Thoracic aorta (tissue), 2 donors: Measurements from ENCODE around the gene ZFYVE19. TPM values are rescaled to one million over a fixed set of nuclear protein-coding genes. Genes with fewer than 3 reads are reported as not detected.

Experiments used
- ATAC-seq: fragments of 150-250 bp; one replicate; pipeline ENCODE4 v1.8.0; 2017; ENCODE audit warnings: low read depth; ENCODE audit not compliant: insufficient number of reproducible peaks, low FRiP score
- DNase-seq: peaks from one replicate; pipeline ENCODE4 v3.0.0-alpha.2; 2020; ENCODE audit warnings: low spot score
- H3K27ac ChIP-seq, 2 donors: fragments of 200-600 bp; sonication (generic); 1 replicate in 1 of 2; 2 replicates in 1 of 2; pipeline ENCODE4 v1.5.1; 2016; ENCODE audit warnings: mild to moderate bottlenecking in 2 of 2, moderate library complexity in 2 of 2
- H3K27me3 ChIP-seq: fragments of 200-600 bp; sonication (generic); replicated peaks from 2 replicates; pipeline ENCODE4 v1.6.0; 2016; ENCODE audit warnings: mild to moderate bottlenecking; ENCODE audit not compliant: insufficient read depth
- H3K36me3 ChIP-seq: fragments of 200-600 bp; sonication (generic); one replicate; pipeline ENCODE4 v1.5.1; 2016
- H3K4me1 ChIP-seq, 2 donors: fragments of 200-600 bp; sonication (generic); 1 replicate in 1 of 2; 2 replicates in 1 of 2; pipeline versions ENCODE4 v1.5.1 to v1.6.0; 2016; ENCODE audit warnings: low read depth in 2 of 2, mild to moderate bottlenecking in 1 of 2; ENCODE audit not compliant: control insufficient read depth in 1 of 2
- H3K4me3 ChIP-seq: fragments of 200-600 bp; sonication (generic); 2 replicates; pipeline ENCODE4 v1.5.1; 2016; ENCODE audit warnings: mild to moderate bottlenecking
- H3K9me3 ChIP-seq: fragments of 200-600 bp; sonication (generic); 2 replicates; pipeline ENCODE4 v1.5.1; 2016
- total RNA-seq, 2 donors: library from RNA; depleted of rRNA; stranded (reverse); fragments of >200 nt; gene quantifications; one replicate each; pipeline versions ENCODE4 v1.1.0 to v1.2.3, GENCODE V29; 2016
- TF ChIP-seq, protein P1 (sequence below): fragments of 200-600 bp; sonication (generic); IDR thresholded peaks from one replicate; pipeline ENCODE4 v1.5.1; 2019; ENCODE audit warnings: antibody characterized with exemption

The ZFYVE19 gene
- total RNA-seq, 2 donors from 2014 or later = 10.9 to 17.3 TPM

DNA sequence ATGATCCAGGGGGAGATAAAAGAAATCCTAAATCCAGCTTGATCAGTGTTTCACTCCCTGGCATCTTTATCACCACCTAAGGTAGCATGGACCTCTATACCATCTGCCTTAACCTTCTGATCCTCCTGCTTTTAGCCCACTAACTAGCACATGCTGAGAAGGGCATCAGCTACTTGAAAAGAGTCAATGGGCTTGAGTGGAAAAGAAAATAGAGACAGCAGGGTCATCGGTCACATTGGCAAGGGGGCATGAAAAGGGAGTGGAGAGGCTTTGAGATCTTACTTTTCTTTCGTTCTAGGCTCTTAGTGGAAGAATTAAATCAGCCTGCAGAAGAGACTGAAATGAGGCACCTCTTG lies 239 bp upstream of the ZFYVE19 start:
- Histone ChIP-seq H3K27me3 (no peaks in the 10 kb centered on the region), H3K4me3 (peak overlapping the region; percentile 97), H3K9me3 (no peaks in the 10 kb centered on the region), H3K27ac (peak overlapping the region; percentile 95 to 97), H3K36me3 (peaks cover 7% of the 10 kb centered on the region), H3K4me1 (peaks cover 6 to 10% of the 10 kb centered on the region in 2 donors)
- TF ChIP-seq, protein P1, sequence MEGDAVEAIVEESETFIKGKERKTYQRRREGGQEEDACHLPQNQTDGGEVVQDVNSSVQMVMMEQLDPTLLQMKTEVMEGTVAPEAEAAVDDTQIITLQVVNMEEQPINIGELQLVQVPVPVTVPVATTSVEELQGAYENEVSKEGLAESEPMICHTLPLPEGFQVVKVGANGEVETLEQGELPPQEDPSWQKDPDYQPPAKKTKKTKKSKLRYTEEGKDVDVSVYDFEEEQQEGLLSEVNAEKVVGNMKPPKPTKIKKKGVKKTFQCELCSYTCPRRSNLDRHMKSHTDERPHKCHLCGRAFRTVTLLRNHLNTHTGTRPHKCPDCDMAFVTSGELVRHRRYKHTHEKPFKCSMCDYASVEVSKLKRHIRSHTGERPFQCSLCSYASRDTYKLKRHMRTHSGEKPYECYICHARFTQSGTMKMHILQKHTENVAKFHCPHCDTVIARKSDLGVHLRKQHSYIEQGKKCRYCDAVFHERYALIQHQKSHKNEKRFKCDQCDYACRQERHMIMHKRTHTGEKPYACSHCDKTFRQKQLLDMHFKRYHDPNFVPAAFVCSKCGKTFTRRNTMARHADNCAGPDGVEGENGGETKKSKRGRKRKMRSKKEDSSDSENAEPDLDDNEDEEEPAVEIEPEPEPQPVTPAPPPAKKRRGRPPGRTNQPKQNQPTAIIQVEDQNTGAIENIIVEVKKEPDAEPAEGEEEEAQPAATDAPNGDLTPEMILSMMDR = no peak
- ATAC-seq (no peak), DNase-seq (no peak)

DNA sequence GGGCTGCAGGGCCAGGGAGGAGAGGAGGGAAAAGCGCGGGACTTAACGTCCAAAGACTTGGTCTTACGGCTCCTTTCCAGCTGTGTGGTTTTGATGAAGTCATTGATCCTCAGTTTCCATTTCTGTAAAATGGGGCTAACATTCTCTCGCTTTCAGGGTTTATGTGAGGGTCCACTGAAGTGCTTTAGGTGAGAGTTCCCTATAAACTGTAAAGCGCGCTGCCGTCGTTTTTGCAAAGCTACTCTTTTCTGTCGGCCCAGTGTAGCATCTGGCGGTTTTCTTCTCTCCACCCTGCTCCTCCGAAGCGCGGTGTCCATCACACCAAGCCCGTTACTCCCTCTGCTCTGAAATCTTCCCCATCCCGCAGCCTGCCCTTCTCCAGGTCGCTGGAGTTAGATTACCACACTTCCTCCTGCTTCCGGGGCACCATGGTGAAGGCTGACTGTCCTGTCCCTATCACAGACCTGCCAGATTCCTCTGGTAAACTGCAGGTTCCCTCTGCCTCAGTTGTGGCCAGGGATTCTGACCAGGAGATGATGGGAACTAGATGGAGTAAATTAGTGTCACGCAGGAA lies 1.1 kb downstream of the ZFYVE19 start:
- Histone ChIP-seq H3K27ac (no peak overlapping the region), H3K4me1 (peaks cover 6 to 10% of the 10 kb centered on the region in 2 donors)
- no peak for DNase-seq

DNA sequence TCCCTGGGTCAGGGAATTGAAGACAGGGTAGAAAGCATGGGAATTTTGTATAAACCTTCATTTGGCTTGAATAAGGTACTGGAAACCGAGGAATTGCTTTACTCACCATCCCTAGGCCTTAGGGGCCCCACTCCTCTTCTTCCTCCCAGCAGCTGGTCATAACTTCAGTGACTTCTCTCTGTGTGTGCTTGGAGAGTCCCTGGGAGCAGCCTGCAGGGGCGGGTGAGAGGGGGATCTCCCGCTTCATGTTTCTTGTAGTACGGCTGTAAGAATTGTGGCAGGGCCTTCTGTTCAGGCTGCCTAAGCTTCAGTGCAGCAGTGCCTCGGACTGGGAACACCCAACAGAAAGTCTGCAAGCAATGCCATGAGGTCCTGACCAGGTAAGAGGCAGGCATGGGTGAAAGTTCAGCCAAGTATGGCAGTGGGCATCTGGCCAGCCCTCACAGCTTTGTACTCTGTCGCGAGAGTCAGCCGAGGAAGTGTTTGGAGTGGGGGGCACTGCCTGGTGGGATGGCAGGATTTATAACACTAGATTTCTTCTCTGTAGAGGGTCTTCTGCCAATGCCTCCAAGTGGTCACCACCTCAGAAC lies 2.1 kb downstream of the ZFYVE19 start:
- ATAC-seq = no peak
- H3K36me3 ChIP-seq = peaks cover 10% of the 10 kb centered on the region

More for the DNA sequence above, 1.1 kb downstream of the ZFYVE19 start:
- H3K9me3 ChIP-seq = no peaks in the 10 kb centered on the region
- peaks cover 7% of the 10 kb centered on the region for H3K36me3 ChIP-seq
- TF ChIP-seq, protein P1 = no peak
- H3K27me3 ChIP-seq = no peaks in the 10 kb centered on the region
- ATAC-seq = no peak
- peak overlapping the region; percentile 97 for H3K4me3 ChIP-seq

DNA sequence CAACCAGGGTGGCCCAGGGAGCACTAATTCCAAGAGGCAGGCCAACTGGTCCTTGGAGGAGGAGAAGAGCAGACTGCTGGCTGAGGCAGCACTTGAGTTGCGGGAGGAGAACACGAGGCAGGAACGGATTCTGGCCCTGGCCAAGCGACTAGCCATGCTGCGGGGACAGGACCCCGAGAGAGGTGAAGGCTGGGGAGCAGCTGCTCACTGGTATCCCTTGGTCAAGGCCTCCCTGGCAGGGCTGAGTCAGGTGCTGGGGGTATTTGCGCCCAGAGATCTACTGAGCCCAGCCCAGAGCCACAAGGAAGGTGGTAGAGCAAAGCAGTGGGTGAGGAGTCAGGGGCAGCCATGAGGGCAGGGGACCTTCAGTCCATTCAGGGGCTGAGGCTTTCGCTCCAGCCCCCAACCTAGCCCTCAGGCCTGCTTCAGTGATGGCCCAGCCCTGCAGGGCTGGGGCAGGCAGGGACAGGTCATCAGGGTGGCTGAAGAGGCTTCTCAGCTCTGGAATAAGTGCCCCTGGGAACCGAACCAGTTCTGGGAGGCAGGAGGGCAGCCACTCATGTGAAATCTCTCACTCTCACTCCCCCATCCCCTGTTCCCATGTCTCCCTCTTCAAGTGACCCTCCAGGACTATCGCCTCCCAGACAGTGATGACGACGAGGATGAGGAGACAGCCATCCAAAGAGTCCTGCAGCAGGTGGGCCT lies 6.0 kb downstream of the ZFYVE19 start:
- ATAC-seq (no peak), DNase-seq (no peak)
- no peak overlapping the region for H3K27ac ChIP-seq
- no peaks in the 10 kb centered on the region for H3K9me3 ChIP-seq
- TF ChIP-seq, protein P1 = no peak
- H3K4me3 ChIP-seq = no peak overlapping the region
- H3K27me3 ChIP-seq = no peaks in the 10 kb centered on the region
- H3K36me3 ChIP-seq = peaks cover 10% of the 10 kb centered on the region
- H3K4me1 ChIP-seq = peaks cover 0 to 5% of the 10 kb centered on the region in 2 donors

More for the DNA sequence above, 2.1 kb downstream of the ZFYVE19 start:
- Histone ChIP-seq H3K27me3 (no peaks in the 10 kb centered on the region), H3K4me1 (peaks cover 6 to 10% of the 10 kb centered on the region in 2 donors), H3K4me3 (no peak overlapping the region), H3K9me3 (no peaks in the 10 kb centered on the region), H3K27ac (no peak overlapping the region)
- TF ChIP-seq, protein P1 = no peak
- DNase-seq = no peak

DNA sequence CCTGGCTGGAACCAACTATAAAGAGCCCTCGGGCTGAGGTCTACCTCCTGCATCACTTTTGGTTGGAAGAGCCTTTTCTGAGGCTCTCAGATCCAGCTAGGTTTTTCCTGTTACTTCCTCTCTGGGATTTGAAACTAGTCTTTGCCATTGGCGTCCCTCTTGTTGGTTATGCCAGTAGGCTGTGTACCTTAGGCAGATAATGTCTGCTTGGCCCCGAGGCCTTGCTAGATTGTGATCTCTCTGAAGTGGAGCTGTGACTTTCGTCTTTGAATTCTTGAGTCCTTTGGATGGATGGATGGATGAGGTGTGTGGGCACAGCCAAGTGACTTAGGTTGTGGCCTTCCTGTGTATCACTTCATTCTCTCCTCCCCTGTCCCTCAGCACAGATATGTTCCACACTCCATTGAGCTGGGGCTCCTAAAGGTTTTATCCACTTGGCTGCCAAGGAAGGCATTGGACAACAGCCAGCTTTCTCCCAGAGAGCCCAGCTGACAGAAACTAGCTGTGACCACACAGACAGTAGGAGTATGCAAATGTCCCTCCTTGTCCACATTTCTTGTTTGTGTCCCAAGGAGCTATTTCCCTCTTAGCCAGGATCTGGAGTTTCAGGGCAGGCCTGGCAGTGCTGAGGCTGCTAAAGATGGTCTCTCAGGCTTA lies 8.3 kb downstream of the ZFYVE19 start:
- H3K27me3 ChIP-seq = no peaks in the 10 kb centered on the region
- ATAC-seq = no peak
- no peaks in the 10 kb centered on the region for H3K4me1 ChIP-seq
- no peak overlapping the region for H3K4me3 ChIP-seq
- peaks cover 10% of the 10 kb centered on the region for H3K36me3 ChIP-seq
- no peak for DNase-seq
- no peaks in the 10 kb centered on the region for H3K9me3 ChIP-seq
- H3K27ac ChIP-seq = no peak overlapping the region
- TF ChIP-seq, protein P1 = no peak
